Panc1 (cell line): ENCODE results near the gene DNAJC13. TPM values are rescaled to one million over a fixed set of nuclear protein-coding genes. Genes with fewer than 3 reads are reported as not detected.

Source experiments
- ATAC-seq: fragments of 200-7000 bp; cut with Tn5 transposase; 2 replicates; pipeline ENCODE4 v1.9.1; 2020; ENCODE audit warnings: mild to moderate bottlenecking, moderate library complexity
- BruUV-seq: library from RNA; stranded (reverse); fragments of 400-500 nt; replicated peaks from 2 replicates; lab custom pipeline; 2021; lab: Mats Ljungman, UMichigan
- CTCF ChIA-PET: fragments of 300-600 bp; sonication (Branson Sonifier 250); formaldehyde crosslinking; loops from one replicate; lab custom pipeline; 2022; ENCODE audit warnings: antibody characterized with exemption; lab: Charles Lee
- POLR2A ChIA-PET: fragments of 300-600 bp; sonication (Branson Sonifier 250); formaldehyde crosslinking; loops from one replicate; lab custom pipeline; 2022; ENCODE audit warnings: antibody characterized with exemption; lab: Charles Lee
- DNase-seq: peaks from one replicate; pipeline ENCODE4 v3.0.0-alpha.2; 2010; ENCODE audit warnings: low read depth, low spot score
- H3K27ac ChIP-seq: 2 replicates; pipeline ENCODE4 v1.5.1; 2011; ENCODE audit warnings: mild to moderate bottlenecking, low read length, inconsistent platforms
- H3K27me3 ChIP-seq: fragments of 200-500 bp; sonication (Bioruptor generic); 2 replicates; pipeline ENCODE4 v1.6.0; 2014; ENCODE audit warnings: low read length, inconsistent platforms; ENCODE audit not compliant: control insufficient read depth, insufficient read depth
- H3K36me3 ChIP-seq: fragments of 200-500 bp; sonication (Bioruptor generic); 2 replicates; pipeline ENCODE4 v1.5.1; 2014; ENCODE audit warnings: inconsistent platforms, mild to moderate bottlenecking, low read length, moderate library complexity; ENCODE audit not compliant: control insufficient read depth, insufficient read depth
- H3K4me1 ChIP-seq: 2 replicates; pipeline ENCODE4 v1.5.1; 2011; ENCODE audit warnings: inconsistent platforms, mild to moderate bottlenecking, low read length, moderate library complexity; ENCODE audit not compliant: control insufficient read depth, insufficient read depth
- H3K4me3 ChIP-seq, 2 experiments: 2 replicates each; pipeline ENCODE4 v1.5.1; 2011 to 2012; ENCODE audit warnings: low read depth in 2 of 2, low read length in 2 of 2, mild to moderate bottlenecking in 2 of 2, inconsistent platforms in 1 of 2, moderate library complexity in 1 of 2
- H3K9me3 ChIP-seq: fragments of 200-500 bp; sonication (Bioruptor generic); 2 replicates; pipeline ENCODE4 v1.5.1; 2014; ENCODE audit warnings: low read depth, mild to moderate bottlenecking, inconsistent platforms, low read length, moderate library complexity; ENCODE audit not compliant: control insufficient read depth, insufficient read depth
- CTCF ChIP-seq: fragments of 450-650 bp; IDR thresholded peaks from 2 replicates; pipeline ENCODE4 v1.5.1; 2017; ENCODE audit warnings: mild to moderate bottlenecking
- POLR2AphosphoS5 ChIP-seq: IDR thresholded peaks from 2 replicates; pipeline ENCODE4 v1.6.1; 2012; ENCODE audit warnings: mild to moderate bottlenecking, low read depth, low read length, moderate library complexity
- SIN3A ChIP-seq: IDR thresholded peaks from 2 replicates; pipeline ENCODE4 v1.6.1; 2012; ENCODE audit warnings: low read depth, mild to moderate bottlenecking, low read length, moderate library complexity, borderline replicate concordance; ENCODE audit not compliant: insufficient read depth
- TCF7L2 ChIP-seq: IDR thresholded peaks from 2 replicates; pipeline ENCODE4 v1.6.1; 2011; ENCODE audit warnings: mild to moderate bottlenecking, low read depth, low read length, inconsistent platforms
- in situ Hi-C: cut with HindIII; loops from 2 replicates; pipeline ENCODE4 v1.10.0; 2016; ENCODE audit warnings: low sequenced_read_pairs, low pct_unique_long_range_greater_than_20kb
- intact Hi-C: fragments of 100-400 bp; cut with micrococcal nuclease; formaldehyde crosslinking; loops from one replicate; pipeline ENCODE4 v1.10.0; 2022; ENCODE audit not compliant: unreplicated experiment
- total RNA-seq: library from RNA; stranded (reverse); gene quantifications from one replicate; pipeline ENCODE4 v1.2.1, GENCODE V29; 2021; ENCODE audit not compliant: unreplicated experiment
- TF ChIP-seq, protein P1 (sequence below), 2 experiments: IDR thresholded peaks; 2 replicates each; pipeline ENCODE4 v1.6.1; 2011 to 2012; ENCODE audit warnings: low read depth in 2 of 2, control low read depth in 1 of 2, low read length in 1 of 2, mild to moderate bottlenecking in 1 of 2, moderate library complexity in 1 of 2; ENCODE audit not compliant: insufficient read depth in 1 of 2

The DNAJC13 gene
- total RNA-seq, 1 experiment from 2014 or later: 54.2 TPM

DNA sequence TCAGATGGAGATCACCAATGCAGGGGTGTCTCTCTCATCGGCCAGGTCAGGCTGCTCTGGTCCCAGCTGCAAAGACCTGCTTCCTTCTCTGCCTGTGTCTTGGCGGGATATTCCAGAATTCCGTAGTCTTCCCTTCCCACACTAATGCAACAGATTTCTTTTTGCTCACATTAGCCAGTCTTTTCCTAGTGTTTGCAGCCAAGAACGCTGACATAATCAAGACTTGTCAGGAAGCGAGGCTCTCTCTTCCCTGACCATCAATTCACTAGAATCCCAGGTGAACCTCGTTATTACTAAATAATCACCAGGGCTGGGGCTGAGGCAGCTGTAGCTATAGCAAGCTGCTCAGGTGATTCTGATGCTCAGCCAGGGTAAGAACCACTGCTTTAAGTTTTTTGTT is 136.5 kb downstream of the DNAJC13 start:
- Histone ChIP-seq H3K4me1 (no peaks in the 10 kb centered on the region), H3K4me3 (no peak overlapping the region), H3K36me3 (no peaks in the 10 kb centered on the region), H3K9me3 (no peaks in the 10 kb centered on the region), H3K27me3 (no peaks in the 10 kb centered on the region), H3K27ac (no peak overlapping the region)
- TF ChIP-seq, protein P1, sequence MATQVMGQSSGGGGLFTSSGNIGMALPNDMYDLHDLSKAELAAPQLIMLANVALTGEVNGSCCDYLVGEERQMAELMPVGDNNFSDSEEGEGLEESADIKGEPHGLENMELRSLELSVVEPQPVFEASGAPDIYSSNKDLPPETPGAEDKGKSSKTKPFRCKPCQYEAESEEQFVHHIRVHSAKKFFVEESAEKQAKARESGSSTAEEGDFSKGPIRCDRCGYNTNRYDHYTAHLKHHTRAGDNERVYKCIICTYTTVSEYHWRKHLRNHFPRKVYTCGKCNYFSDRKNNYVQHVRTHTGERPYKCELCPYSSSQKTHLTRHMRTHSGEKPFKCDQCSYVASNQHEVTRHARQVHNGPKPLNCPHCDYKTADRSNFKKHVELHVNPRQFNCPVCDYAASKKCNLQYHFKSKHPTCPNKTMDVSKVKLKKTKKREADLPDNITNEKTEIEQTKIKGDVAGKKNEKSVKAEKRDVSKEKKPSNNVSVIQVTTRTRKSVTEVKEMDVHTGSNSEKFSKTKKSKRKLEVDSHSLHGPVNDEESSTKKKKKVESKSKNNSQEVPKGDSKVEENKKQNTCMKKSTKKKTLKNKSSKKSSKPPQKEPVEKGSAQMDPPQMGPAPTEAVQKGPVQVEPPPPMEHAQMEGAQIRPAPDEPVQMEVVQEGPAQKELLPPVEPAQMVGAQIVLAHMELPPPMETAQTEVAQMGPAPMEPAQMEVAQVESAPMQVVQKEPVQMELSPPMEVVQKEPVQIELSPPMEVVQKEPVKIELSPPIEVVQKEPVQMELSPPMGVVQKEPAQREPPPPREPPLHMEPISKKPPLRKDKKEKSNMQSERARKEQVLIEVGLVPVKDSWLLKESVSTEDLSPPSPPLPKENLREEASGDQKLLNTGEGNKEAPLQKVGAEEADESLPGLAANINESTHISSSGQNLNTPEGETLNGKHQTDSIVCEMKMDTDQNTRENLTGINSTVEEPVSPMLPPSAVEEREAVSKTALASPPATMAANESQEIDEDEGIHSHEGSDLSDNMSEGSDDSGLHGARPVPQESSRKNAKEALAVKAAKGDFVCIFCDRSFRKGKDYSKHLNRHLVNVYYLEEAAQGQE (IDR thresholded peaks at IDR 0.05; ENCODE audit: insufficient read depth in 1 of 2, low read depth in 2 of 2, low read length in 1 of 2): no peak
- TF ChIP-seq POLR2AphosphoS5: no peak
- no peak for TF ChIP-seq CTCF
- no peak for TF ChIP-seq SIN3A
- no peak for TF ChIP-seq TCF7L2
- DNase-seq (no peak), ATAC-seq (no peak)
- in situ Hi-C loops (no loop called here), intact Hi-C loops (no loop called here)
- BruUV-seq: no TSS peak
- ChIA-PET CTCF (no interaction called here), POLR2A (no interaction called here)

- Histone ChIP-seq H3K27ac (no peak overlapping the region), H3K9me3 (no peaks in the 10 kb centered on the region), H3K27me3 (no peaks in the 10 kb centered on the region), H3K4me1 (no peaks in the 10 kb centered on the region), H3K4me3 (no peak overlapping the region), H3K36me3 (no peaks in the 10 kb centered on the region)
- intact Hi-C loops: no loop called here
- DNase-seq (no peak), ATAC-seq (no peak)
- no TSS peak for BruUV-seq
- ChIA-PET POLR2A (no interaction called here), CTCF (no interaction called here)
- in situ Hi-C loops: no loop called here
- no peak for TF ChIP-seq SIN3A
- no peak for TF ChIP-seq CTCF
- TF ChIP-seq TCF7L2: no peak
- TF ChIP-seq POLR2AphosphoS5: no peak
- TF ChIP-seq, protein P1 (IDR thresholded peaks at IDR 0.05; ENCODE audit: insufficient read depth in 1 of 2, low read depth in 2 of 2, low read length in 1 of 2): no peak
These were observed 137.1 kb downstream of the DNAJC13 start for GRCh38 chr3:132554437-132554836.
